Keratinocyte (primary cell): ENCODE measurements around the gene UGT1A10. TPM values are rescaled to one million over a fixed set of nuclear protein-coding genes. Genes with fewer than 3 reads are reported as not detected.
"Not testable (repeated sequence)": the region's sequence is repeated elsewhere in the genome, so short reads cannot be mapped to it uniquely, and the experiment has no call there.

Experiments used
- DNase-seq: peaks from one replicate; pipeline ENCODE4 v3.0.0-alpha.2; 2011; ENCODE audit warnings: low read depth, missing footprints, low spot score
- FAIRE-seq: peaks from 2 replicates; lab custom pipeline; 2011; peaks lifted over from hg19 to GRCh38; lab: Jason Lieb, UNC
- H2AFZ ChIP-seq: 2 replicates; pipeline ENCODE4 v1.6.0; 2012; ENCODE audit warnings: low read length, control low read depth, inconsistent platforms; ENCODE audit not compliant: control insufficient read depth
- H3K27ac ChIP-seq: 2 replicates; pipeline ENCODE4 v1.5.1; 2011; ENCODE audit warnings: low read length; ENCODE audit not compliant: control insufficient read depth, insufficient read depth
- H3K27me3 ChIP-seq: 3 replicates; pipeline ENCODE4 v1.6.0; 2011; ENCODE audit warnings: low read length; ENCODE audit not compliant: control insufficient read depth, insufficient read depth; ENCODE audit errors: extremely low read depth
- H3K36me3 ChIP-seq, 2 experiments: 2 replicates in 1 of 2; 3 replicates in 1 of 2; pipeline ENCODE4 v1.5.1; 2011; ENCODE audit warnings: low read length in 2 of 2, mild to moderate bottlenecking in 1 of 2; ENCODE audit not compliant: control insufficient read depth in 2 of 2, insufficient read depth in 2 of 2; ENCODE audit errors: extremely low read depth in 1 of 2
- H3K4me1 ChIP-seq: 3 replicates; pipeline ENCODE4 v1.5.1; 2011; ENCODE audit warnings: low read length; ENCODE audit not compliant: control insufficient read depth, insufficient read depth; ENCODE audit errors: extremely low read depth
- H3K4me2 ChIP-seq: 3 replicates; pipeline ENCODE4 v1.6.0; 2011; ENCODE audit warnings: low read depth, low read length; ENCODE audit not compliant: control insufficient read depth, insufficient read depth; ENCODE audit errors: extremely low read depth
- H3K4me3 ChIP-seq, 3 experiments: fragments of 200-600 bp in 1 of 3; sonication (generic) in 1 of 3; 2 replicates in 2 of 3; 3 replicates in 1 of 3; pipeline ENCODE4 v1.5.1; 2011 to 2016; ENCODE audit warnings: low read length in 3 of 3, mild to moderate bottlenecking in 3 of 3, control low read depth in 2 of 3, inconsistent platforms in 1 of 3, low read depth in 1 of 3, mixed read lengths in 1 of 3, mixed run types in 1 of 3, moderate library complexity in 1 of 3; ENCODE audit not compliant: control insufficient read depth in 2 of 3, insufficient read depth in 2 of 3; ENCODE audit errors: extremely low read depth in 1 of 3
- H3K79me2 ChIP-seq: 2 replicates; pipeline ENCODE4 v1.6.0; 2012; ENCODE audit warnings: low read length; ENCODE audit not compliant: control insufficient read depth, insufficient read depth
- H3K9ac ChIP-seq: 3 replicates; pipeline ENCODE4 v1.6.0; 2011; ENCODE audit warnings: low read length; ENCODE audit not compliant: control insufficient read depth, insufficient read depth; ENCODE audit errors: extremely low read depth
- H3K9me1 ChIP-seq: 3 replicates; pipeline ENCODE4 v1.6.0; 2011; ENCODE audit warnings: low read length; ENCODE audit not compliant: control insufficient read depth, insufficient read depth; ENCODE audit errors: extremely low read depth
- H3K9me3 ChIP-seq: 2 replicates; pipeline ENCODE4 v1.5.1; 2012; ENCODE audit warnings: low read depth, low read length; ENCODE audit not compliant: control insufficient read depth
- H4K20me1 ChIP-seq: 3 replicates; pipeline ENCODE4 v1.6.0; 2011; ENCODE audit warnings: low read length; ENCODE audit not compliant: control insufficient read depth, insufficient read depth; ENCODE audit errors: extremely low read depth
- CTCF ChIP-seq, 3 experiments: IDR thresholded peaks in 1 of 3; conservative IDR thresholded peaks in 1 of 3; optimal IDR thresholded peaks in 1 of 3; 2 replicates in 2 of 3; 3 replicates in 1 of 3; pipeline versions ENCODE3 to v1.5.1; 2011; ENCODE audit warnings: low read length in 3 of 3, mild to moderate bottlenecking in 3 of 3, moderate library complexity in 2 of 3, control low read depth in 1 of 3, inconsistent platforms in 1 of 3; ENCODE audit not compliant: insufficient read depth in 2 of 3; ENCODE audit errors: extremely low read depth in 1 of 3
- EZH2 ChIP-seq: IDR thresholded peaks from one replicate; pipeline ENCODE4 v1.6.1; 2012; ENCODE audit warnings: inconsistent platforms, mild to moderate bottlenecking, low read length, moderate library complexity
- dilution Hi-C: fragments of 300-500 bp; cut with MboI; formaldehyde crosslinking; loops from one replicate; pipeline ENCODE4 v1.7.0; 2020; ENCODE audit warnings: low sequenced_read_pairs; ENCODE audit not compliant: extremely low pct_ligation_motif_present
- polyA plus RNA-seq, 5 experiments: library from polyadenylated mRNA; depleted of rRNA in 3 of 5; stranded (reverse) in 3 of 5; stranded (forward) in 1 of 5; unstranded in 1 of 5; fragments of >200 nt; gene quantifications; 1 replicate in 1 of 5; 2 replicates in 3 of 5; 3 replicates in 1 of 5; pipeline versions ENCODE4 v1.2.1 to v1.2.3, GENCODE V29; 2011 to 2012; ENCODE audit warnings: missing spikeins in 2 of 5, low read depth in 1 of 5, low replicate concordance in 1 of 5

The UGT1A10 gene
- polyA plus RNA-seq, 1 donor (not counting 4 experiments of a cell fraction or from before 2014, with no cell fraction given): 2.0 TPM

GRCh38 chr2:233699424-233700027 lies 63.3 kb downstream of the UGT1A10 start:
- Histone ChIP-seq H3K4me3 (no peak overlapping the region), H3K4me2 (peak overlapping the region; percentile 57), H3K9me3 (no peaks in the 10 kb centered on the region), H3K36me3 (peaks cover 0 to 8% of the 10 kb centered on the region in 2 experiments), H3K9me1 (no peaks in the 10 kb centered on the region), H3K27ac (peak overlapping the region; percentile 80), H3K9ac (peak overlapping the region; percentile 63), H3K4me1 (peaks cover 22% of the 10 kb centered on the region), H2AFZ (no peak overlapping the region), H3K27me3 (no peaks in the 10 kb centered on the region), H3K79me2 (peaks cover 66% of the 10 kb centered on the region), H4K20me1 (no peaks in the 10 kb centered on the region)
- dilution Hi-C loops: no loop called here
- DNase-seq: no peak
- FAIRE-seq: no peak
- no peak for TF ChIP-seq EZH2
- no peak for TF ChIP-seq CTCF (optimal IDR thresholded peaks at IDR 0.05 in 1 of 3, IDR thresholded peaks at IDR 0.05 in 1 of 3, conservative IDR thresholded peaks at IDR 0.05 in 1 of 3; ENCODE audit: extremely low read depth in 1 of 3, insufficient read depth in 2 of 3, low read length in 3 of 3)

GRCh38 chr2:233700028-233700635 lies 63.9 kb downstream of the UGT1A10 start:
- H3K27ac ChIP-seq: peak overlapping the region; percentile 80
- peak overlapping the region; percentile 57 for H3K4me2 ChIP-seq
- no peak overlapping the region for H3K4me3 ChIP-seq
- H3K4me1 ChIP-seq: peaks cover 17% of the 10 kb centered on the region
- TF ChIP-seq EZH2 (no peak), CTCF (optimal IDR thresholded peaks at IDR 0.05 in 1 of 3, IDR thresholded peaks at IDR 0.05 in 1 of 3, conservative IDR thresholded peaks at IDR 0.05 in 1 of 3; ENCODE audit: extremely low read depth in 1 of 3, insufficient read depth in 2 of 3, low read length in 3 of 3) (no peak)
- H3K79me2 ChIP-seq: peaks cover 62% of the 10 kb centered on the region
- H3K36me3 ChIP-seq: peaks cover 0 to 8% of the 10 kb centered on the region in 2 experiments
- H3K9me3 ChIP-seq: no peaks in the 10 kb centered on the region
- no peak overlapping the region for H2AFZ ChIP-seq
- no peaks in the 10 kb centered on the region for H3K9me1 ChIP-seq
- dilution Hi-C loops: no loop called here
- DNase-seq: no peak
- H4K20me1 ChIP-seq: no peaks in the 10 kb centered on the region
- no peaks in the 10 kb centered on the region for H3K27me3 ChIP-seq
- FAIRE-seq: peak; percentile 41
- peak overlapping the region; percentile 63 for H3K9ac ChIP-seq

GRCh38 chr2:233700842-233701241 lies 64.6 kb downstream of the UGT1A10 start:
- dilution Hi-C loops, FAIRE-seq, H3K27me3 ChIP-seq, H3K9me1 ChIP-seq, H3K9ac ChIP-seq, H2AFZ ChIP-seq, H3K4me3 ChIP-seq, H4K20me1 ChIP-seq, H3K9me3 ChIP-seq, H3K4me2 ChIP-seq, H3K36me3 ChIP-seq, DNase-seq, H3K27ac ChIP-seq: not testable (repeated sequence)
- peaks cover 55% of the 10 kb centered on the region for H3K79me2 ChIP-seq
- peaks cover 22% of the 10 kb centered on the region for H3K4me1 ChIP-seq
